Measurements from ENCODE around the gene SLC36A4. TPM values are rescaled to one million over a fixed set of nuclear protein-coding genes. Genes with fewer than 3 reads are reported as not detected.
A peak's percentile ranks its signal among the peaks of the same experiment; 100 is the strongest.

Gene SLC36A4
- total and polyA plus RNA-seq, 9 of the 15 experiments (the other 6 are each of a cell fraction or from before 2014, with no cell fraction given): 1.4 to 8.0 (median 5.4) TPM

GRCh38 chr11:93229876-93230275, 32.1 kb upstream of the SLC36A4 start (continued):
- TF ChIP-seq MAFG (tag; conservative IDR thresholded peaks at IDR 0.05): peak; percentile 73
- TF ChIP-seq PHB (CRISPR knock-in tag; IDR thresholded peaks at IDR 0.05): no peak
- TF ChIP-seq NELFE (IDR thresholded peaks at IDR 0.05; ENCODE audit: insufficient read depth, insufficient read length): no peak
- no peak for TF ChIP-seq SNAPC5 (CRISPR knock-in tag; IDR thresholded peaks at IDR 0.05)
- TF ChIP-seq ZC3H4 (CRISPR knock-in tag; IDR thresholded peaks at IDR 0.05; ENCODE audit: borderline replicate concordance): no peak
- no peak for TF ChIP-seq FOXJ2 (tag; IDR thresholded peaks at IDR 0.05)
- no peak for TF ChIP-seq RBM15 (IDR thresholded peaks at IDR 0.05; ENCODE audit: insufficient read depth, low read length)
- TF ChIP-seq NR4A1 (CRISPR knock-in tag; IDR thresholded peaks at IDR 0.05): no peak
- TF ChIP-seq NR4A1 (tag; IDR thresholded peaks at IDR 0.05): no peak
- TF ChIP-seq ZNF696 (CRISPR knock-in tag; conservative IDR thresholded peaks at IDR 0.05): no peak
- TF ChIP-seq RBM14 (IDR thresholded peaks at IDR 0.05; ENCODE audit: borderline replicate concordance, insufficient read depth, low read depth, low read length): no peak
- TF ChIP-seq CTBP1 (IDR thresholded peaks at IDR 0.05; ENCODE audit: borderline replicate concordance): no peak
- no peak for TF ChIP-seq MBD2 (IDR thresholded peaks at IDR 0.05; ENCODE audit: borderline replicate concordance, low read depth)
- TF ChIP-seq ZNF316 (IDR thresholded peaks at IDR 0.05): peak; percentile 87
- TF ChIP-seq MXD1 (CRISPR knock-in tag; IDR thresholded peaks at IDR 0.05; ENCODE audit: borderline replicate concordance, poor library complexity, severe bottlenecking): no peak
- no peak for TF ChIP-seq ZNF212 (CRISPR knock-in tag; IDR thresholded peaks at IDR 0.05)
- no peak for TF ChIP-seq ZNF140 (CRISPR knock-in tag; IDR thresholded peaks at IDR 0.05)
- TF ChIP-seq TFAM (CRISPR knock-in tag; conservative IDR thresholded peaks at IDR 0.05): no peak
- no peak for TF ChIP-seq PRPF4 (IDR thresholded peaks at IDR 0.05; ENCODE audit: insufficient read depth, low read depth, low read length, poor library complexity, severe bottlenecking)
- TF ChIP-seq MYBL2 (IDR thresholded peaks at IDR 0.05; ENCODE audit: low read depth): no peak
- no peak for TF ChIP-seq MYBL2 (CRISPR knock-in tag; IDR thresholded peaks at IDR 0.05; ENCODE audit: borderline replicate concordance)
- no peak for TF ChIP-seq SIX5 (IDR thresholded peaks at IDR 0.05; ENCODE audit: borderline replicate concordance in 1 of 2, insufficient read depth in 1 of 2, low read depth in 1 of 2, low read length in 2 of 2)
